Fibroblast of skin of left biceps (primary cell): ENCODE data around the gene THEM5.
"Not testable (repeated sequence)": the region's sequence is repeated elsewhere in the genome, so short reads cannot be mapped to it uniquely, and the experiment has no call there.

Experiments used
- DNase-seq, 2 experiments: peaks; one replicate each; pipeline ENCODE4 v3.0.0-alpha.2; 2013; ENCODE audit warnings: low read depth in 2 of 2

THEM5 gene

GRCh38 chr1:151867765-151868411 is 14.4 kb upstream of the THEM5 start:
- DNase-seq: peak in 1 of 2 experiments; percentile 12

GRCh38 chr1:151867321-151867720 is 13.8 kb upstream of the THEM5 start:
- no peak for DNase-seq

- no peak for DNase-seq
Observed at GRCh38 chr1:151864411-151864810, 10.9 kb upstream of the THEM5 start.

GRCh38 chr1:151862604-151863003 is 9.1 kb upstream of the THEM5 start:
- DNase-seq: no peak

GRCh38 chr1:151860504-151861187 is 7.1 kb upstream of the THEM5 start:
- no peak for DNase-seq

GRCh38 chr1:151859891-151860293 is 6.4 kb upstream of the THEM5 start:
- DNase-seq: no peak

- no peak for DNase-seq
Observed at GRCh38 chr1:151858886-151859665, 5.6 kb upstream of the THEM5 start.

- no peak for DNase-seq
Observed at GRCh38 chr1:151858030-151858746, 4.7 kb upstream of the THEM5 start.

- no peak for DNase-seq
Observed at GRCh38 chr1:151855933-151856332, 2.4 kb upstream of the THEM5 start.

GRCh38 chr1:151855516-151855915 is 2.0 kb upstream of the THEM5 start:
- DNase-seq: not testable (repeated sequence)

- no peak for DNase-seq
Observed at GRCh38 chr1:151854658-151855057, 1.1 kb upstream of the THEM5 start.

GRCh38 chr1:151852733-151853132 is 779 bp downstream of the THEM5 start:
- DNase-seq: no peak

- DNase-seq: no peak
Observed at GRCh38 chr1:151851886-151852285, 1.6 kb downstream of the THEM5 start.

- DNase-seq: no peak
Observed at GRCh38 chr1:151849871-151850270, 3.6 kb downstream of the THEM5 start.

- DNase-seq: no peak
Observed at GRCh38 chr1:151849126-151849525, 4.4 kb downstream of the THEM5 start.

- no peak for DNase-seq
Observed at GRCh38 chr1:151847867-151848596, 5.5 kb downstream of the THEM5 start.

GRCh38 chr1:151846686-151847237 is 6.8 kb downstream of the THEM5 start:
- DNase-seq: no peak

- DNase-seq: no peak
Observed at GRCh38 chr1:151846062-151846568, 7.4 kb downstream of the THEM5 start.

GRCh38 chr1:151843398-151843797 is 10.1 kb downstream of the THEM5 start:
- DNase-seq: no peak

- DNase-seq: no peak
Observed at GRCh38 chr1:151841141-151841540, 12.4 kb downstream of the THEM5 start.

- DNase-seq: no peak
Observed at GRCh38 chr1:151840421-151840820, 13.1 kb downstream of the THEM5 start.
